ENCODE measurements around the gene SFT2D2.

Gene SFT2D2

DNA sequence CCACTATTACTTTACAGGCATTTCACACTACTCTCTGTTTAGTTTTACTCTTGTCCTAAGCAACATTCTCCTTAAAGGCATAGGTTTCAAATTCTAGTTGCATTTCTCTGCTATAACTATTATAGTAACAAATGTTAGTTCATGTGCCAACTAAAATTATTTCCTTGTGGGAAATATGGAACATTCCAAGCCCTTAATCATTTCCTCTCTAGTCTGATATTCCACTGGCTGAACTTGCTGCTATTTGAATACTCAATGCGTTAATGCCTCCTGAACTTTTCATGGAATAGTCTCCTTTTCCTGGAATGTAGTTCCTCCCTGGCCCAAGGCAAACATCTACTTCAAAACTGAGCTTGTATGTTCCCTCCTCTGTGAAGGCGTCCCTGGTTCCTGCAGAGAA lies 35.6 kb downstream of the SFT2D2 start:
- no peak overlapping the region for H3K4me3 ChIP-seq (ENCODE audit: low read depth, low read length)
- no peak for DNase-seq (ENCODE audit: low read depth)
- TF ChIP-seq CTCF (IDR thresholded peaks at IDR 0.05; ENCODE audit: insufficient read depth, low read depth, low read length, missing control alignments) = no peak

DNA sequence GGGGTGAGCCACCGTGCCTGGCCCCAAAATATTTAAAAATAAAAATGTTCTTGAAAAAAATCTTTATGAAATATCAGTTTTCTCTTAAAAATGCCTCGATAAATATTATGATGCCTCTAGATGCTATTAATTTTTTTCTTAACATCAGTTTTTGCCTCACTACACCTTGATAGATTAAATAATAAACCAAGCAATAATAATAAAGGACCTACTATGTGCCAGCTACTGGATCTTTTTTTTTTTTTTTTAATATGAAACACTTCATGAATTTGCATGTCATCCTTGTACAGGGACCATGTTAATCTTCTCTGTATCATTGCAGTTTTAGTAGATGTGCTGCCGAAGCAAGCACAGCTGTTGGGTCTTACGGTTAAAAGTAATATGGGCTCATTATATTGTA lies 37.3 kb downstream of the SFT2D2 start:
- no peak for DNase-seq (ENCODE audit: low read depth)
- no peak overlapping the region for H3K4me3 ChIP-seq (ENCODE audit: low read depth, low read length)
- TF ChIP-seq CTCF (IDR thresholded peaks at IDR 0.05; ENCODE audit: insufficient read depth, low read depth, low read length, missing control alignments) = no peak

GRCh38 chr1:168264296-168264695 lies 38.5 kb downstream of the SFT2D2 start:
- TF ChIP-seq CTCF (IDR thresholded peaks at IDR 0.05; ENCODE audit: insufficient read depth, low read depth, low read length, missing control alignments) = no peak
- H3K4me3 ChIP-seq (ENCODE audit: low read depth, low read length) = no peak overlapping the region
- no peak for DNase-seq (ENCODE audit: low read depth)

GRCh38 chr1:168265596-168265995 lies 39.8 kb downstream of the SFT2D2 start:
- no peak for DNase-seq (ENCODE audit: low read depth)
- no peak for TF ChIP-seq CTCF (IDR thresholded peaks at IDR 0.05; ENCODE audit: insufficient read depth, low read depth, low read length, missing control alignments)
- no peak overlapping the region for H3K4me3 ChIP-seq (ENCODE audit: low read depth, low read length)

DNA sequence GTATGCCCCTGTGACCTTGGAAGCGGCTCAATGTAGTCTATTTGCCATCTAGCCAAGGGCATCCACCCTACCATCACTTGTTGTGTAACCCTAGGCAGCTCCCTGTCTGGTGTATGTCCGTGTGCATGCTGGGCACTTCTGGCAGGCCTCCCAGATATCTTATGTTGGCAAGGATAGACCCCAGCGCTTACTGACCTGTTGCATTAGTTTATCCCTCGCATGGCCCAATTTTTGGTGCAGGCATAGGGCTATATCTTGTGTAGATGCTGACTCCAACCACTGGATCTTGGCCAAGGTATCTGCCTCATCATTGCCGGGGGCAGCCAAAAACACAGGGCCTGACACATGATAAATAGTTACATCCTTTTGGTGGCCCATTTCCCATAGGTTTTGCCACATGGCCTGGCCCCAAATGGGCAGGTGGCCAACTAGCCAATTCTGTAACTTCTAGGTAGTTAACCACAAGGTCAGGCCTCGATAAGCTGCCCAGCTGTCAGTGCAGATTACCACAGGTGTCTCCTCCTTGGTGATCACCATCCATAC lies 40.9 kb downstream of the SFT2D2 start:
- DNase-seq (ENCODE audit: low read depth) = no peak
- H3K4me3 ChIP-seq (ENCODE audit: low read depth, low read length) = no peak overlapping the region
- no peak for TF ChIP-seq CTCF (IDR thresholded peaks at IDR 0.05; ENCODE audit: insufficient read depth, low read depth, low read length, missing control alignments)

DNA sequence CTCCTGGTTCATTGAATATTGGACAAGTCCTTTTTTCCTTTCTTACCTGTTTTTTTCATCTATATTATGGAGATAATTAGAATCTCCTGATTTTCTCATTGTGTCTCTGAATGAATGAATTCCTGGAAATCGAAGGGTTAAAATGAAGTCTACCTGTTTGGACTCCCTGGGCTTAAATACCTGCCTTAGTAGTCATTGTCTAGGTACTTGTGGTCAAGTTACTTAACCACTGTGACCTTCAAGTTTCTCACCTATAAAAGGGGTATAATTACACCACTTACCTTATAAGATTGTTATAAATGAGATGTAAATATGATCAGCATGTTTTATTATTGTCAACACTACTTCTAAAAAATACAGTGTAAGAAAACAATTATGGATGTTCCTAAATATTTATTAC lies 45.8 kb downstream of the SFT2D2 start:
- TF ChIP-seq CTCF (IDR thresholded peaks at IDR 0.05; ENCODE audit: insufficient read depth, low read depth, low read length, missing control alignments) = no peak
- no peak for DNase-seq (ENCODE audit: low read depth)
- no peak overlapping the region for H3K4me3 ChIP-seq (ENCODE audit: low read depth, low read length)

DNA sequence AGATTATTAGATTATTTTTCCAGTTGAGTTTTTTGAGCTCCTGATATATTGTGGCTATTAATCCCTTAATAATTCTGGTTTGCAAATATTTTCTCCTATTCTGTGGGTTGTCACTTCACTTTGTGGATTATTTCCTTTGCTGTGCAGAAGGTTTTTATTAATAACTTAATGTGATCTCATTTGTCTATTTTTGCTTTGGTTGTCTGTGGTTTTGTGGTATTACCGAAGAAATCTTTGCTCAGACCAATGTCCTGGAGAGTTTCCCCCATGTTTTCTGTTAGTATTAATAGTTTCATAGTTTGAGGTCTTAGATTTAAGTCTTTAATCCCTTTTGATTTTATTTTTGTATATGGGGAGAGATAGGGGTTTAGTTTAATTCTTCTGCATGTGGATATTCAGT lies 47.8 kb downstream of the SFT2D2 start:
- H3K4me3 ChIP-seq (ENCODE audit: low read depth, low read length) = no peak overlapping the region
- DNase-seq (ENCODE audit: low read depth) = peak; percentile 20

More for the DNA sequence above, 47.8 kb downstream of the SFT2D2 start:
- TF ChIP-seq CTCF (IDR thresholded peaks at IDR 0.05; ENCODE audit: insufficient read depth, low read depth, low read length, missing control alignments) = no peak
